Posterior cingulate gyrus (tissue), 11 donors: ENCODE data around the gene ZNF318.
"Not testable (repeated sequence)": the region's sequence is repeated elsewhere in the genome, so short reads cannot be mapped to it uniquely, and the experiment has no call there.

Experiments
- DNase-seq, 10 donors: peaks; one replicate each; pipeline versions ENCODE4 v3.0.0 to v3.0.0-alpha.2; 2020 to 2021; ENCODE audit warnings: mixed read lengths in 3 of 10
- intact Hi-C: fragments of 100-400 bp; cut with DNase I; formaldehyde crosslinking; loops from one replicate; pipeline ENCODE4 v1.15.1; 2023

Gene ZNF318, protein sequence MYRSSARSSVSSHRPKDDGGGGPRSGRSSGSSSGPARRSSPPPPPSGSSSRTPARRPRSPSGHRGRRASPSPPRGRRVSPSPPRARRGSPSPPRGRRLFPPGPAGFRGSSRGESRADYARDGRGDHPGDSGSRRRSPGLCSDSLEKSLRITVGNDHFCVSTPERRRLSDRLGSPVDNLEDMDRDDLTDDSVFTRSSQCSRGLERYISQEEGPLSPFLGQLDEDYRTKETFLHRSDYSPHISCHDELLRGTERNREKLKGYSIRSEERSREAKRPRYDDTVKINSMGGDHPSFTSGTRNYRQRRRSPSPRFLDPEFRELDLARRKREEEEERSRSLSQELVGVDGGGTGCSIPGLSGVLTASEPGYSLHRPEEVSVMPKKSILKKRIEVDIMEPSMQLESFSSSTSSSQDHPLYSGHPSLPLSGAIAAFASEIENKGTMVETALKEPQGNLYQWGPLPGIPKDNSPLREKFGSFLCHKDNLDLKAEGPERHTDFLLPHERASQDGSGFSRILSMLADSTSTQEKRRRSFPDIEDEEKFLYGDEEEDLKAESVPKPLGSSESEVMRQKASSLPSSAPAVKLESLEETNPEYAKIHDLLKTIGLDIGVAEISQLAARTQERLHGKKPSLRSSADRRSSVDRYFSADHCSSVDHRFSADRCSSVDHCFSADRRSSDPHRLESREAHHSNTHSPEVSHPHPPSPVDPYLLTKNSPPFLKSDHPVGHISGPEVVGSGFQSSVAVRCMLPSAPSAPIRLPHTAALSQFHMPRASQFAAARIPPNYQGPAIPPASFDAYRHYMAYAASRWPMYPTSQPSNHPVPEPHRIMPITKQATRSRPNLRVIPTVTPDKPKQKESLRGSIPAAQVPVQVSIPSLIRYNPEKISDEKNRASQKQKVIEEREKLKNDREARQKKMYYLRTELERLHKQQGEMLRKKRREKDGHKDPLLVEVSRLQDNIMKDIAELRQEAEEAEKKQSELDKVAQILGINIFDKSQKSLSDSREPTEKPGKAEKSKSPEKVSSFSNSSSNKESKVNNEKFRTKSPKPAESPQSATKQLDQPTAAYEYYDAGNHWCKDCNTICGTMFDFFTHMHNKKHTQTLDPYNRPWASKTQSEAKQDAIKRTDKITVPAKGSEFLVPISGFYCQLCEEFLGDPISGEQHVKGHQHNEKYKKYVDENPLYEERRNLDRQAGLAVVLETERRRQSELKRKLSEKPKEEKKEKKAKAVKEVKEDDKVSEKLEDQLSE (N-terminal part only)

DNA sequence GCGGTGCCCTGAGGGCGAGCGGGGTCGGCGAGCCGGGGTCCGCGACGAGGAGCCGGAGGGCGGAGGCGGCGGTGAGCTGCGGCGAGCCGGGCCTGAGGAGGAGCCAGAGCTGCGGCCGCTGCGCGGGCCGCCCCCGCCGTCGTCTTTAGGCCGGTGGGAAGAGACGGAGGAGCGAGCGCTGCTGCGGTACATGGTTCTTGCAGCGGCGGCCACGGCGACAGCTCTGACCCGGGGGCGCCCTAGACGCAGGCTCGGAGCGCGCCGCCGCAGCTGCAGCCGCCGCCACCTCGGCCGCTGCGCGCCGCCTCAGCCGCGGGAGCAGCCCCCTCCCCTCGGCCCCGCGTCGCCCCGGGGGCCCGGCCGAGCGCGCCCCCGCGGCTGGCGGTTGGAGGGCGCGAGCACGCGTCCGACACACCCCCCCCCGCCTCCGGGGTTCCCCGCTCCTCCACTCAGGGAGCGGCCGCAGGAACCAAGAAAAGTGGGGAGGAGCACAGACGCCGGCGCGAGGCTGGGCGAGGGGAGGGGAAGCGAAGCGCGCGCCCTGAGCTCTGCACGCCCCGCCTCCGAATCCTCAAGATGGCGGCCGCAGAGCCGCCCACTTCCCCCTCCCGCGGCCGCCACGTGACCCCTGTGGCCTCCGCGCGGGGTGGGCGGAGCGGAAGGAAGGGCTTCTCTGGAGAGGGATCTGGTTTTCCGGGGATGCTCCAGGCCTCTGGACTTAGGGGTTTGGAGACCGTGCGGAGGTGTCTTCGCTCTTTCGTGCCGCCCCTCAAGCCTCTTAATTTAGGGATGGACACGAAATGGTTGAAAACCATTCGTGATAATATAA, at the start of gene ZNF318:
TSS of gene ZNF318 (minus strand) at position 474 of the 829 bp plus-strand sequence. CDS start at position 192, 282 bp downstream.
- peak; percentile 89 to 99 (median 96) for DNase-seq
- intact Hi-C loops, result loop anchor here (5.0 to 10.0 kb wide), 3 partner anchors 55 to 197 kb away; partner anchors contain the start of genes ABCC10, POLR1C, SRF and YIPF3

DNA sequence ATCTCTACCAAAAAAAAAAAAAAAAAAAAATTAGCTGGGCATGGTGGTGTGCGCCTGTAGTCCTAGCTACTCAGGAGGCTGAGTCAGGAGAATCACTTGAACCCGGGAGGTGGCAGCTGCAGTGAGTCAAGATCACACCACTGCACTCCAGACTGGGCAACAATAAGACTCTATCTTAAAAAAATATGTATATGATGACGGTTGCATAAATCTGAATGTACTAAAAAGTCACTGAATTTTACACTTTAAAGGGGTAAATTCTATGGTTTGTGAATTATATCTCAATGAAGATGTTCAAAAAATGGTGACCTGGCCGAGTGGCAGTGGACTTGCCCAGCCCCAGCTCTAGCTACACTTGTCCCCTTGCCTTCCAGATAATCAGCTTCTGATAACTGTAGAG, 47.5 kb upstream of the ZNF318 start:
- intact Hi-C loops, result no loop called here
- DNase-seq, result no peak

DNA sequence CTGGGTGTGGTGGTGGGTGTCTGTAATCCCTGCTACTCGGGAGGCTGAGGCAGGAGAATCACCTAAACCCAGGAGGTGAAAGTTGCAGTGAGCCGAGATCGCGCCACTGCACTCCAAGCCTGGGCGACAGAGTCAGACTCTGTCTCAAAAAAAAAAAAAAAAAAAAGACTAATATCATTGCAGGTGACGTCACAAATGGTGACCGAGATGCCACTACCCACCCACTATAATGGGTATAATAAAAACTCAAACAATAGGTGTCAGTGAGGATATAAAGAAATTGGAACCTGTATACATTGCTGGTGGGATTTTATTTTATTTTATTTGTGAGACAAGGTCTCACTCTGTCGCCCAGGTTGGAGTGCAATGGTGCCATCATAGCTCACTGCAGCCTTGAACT, 45.8 kb upstream of the ZNF318 start:
- DNase-seq, intact Hi-C loops: not testable (repeated sequence)

DNA sequence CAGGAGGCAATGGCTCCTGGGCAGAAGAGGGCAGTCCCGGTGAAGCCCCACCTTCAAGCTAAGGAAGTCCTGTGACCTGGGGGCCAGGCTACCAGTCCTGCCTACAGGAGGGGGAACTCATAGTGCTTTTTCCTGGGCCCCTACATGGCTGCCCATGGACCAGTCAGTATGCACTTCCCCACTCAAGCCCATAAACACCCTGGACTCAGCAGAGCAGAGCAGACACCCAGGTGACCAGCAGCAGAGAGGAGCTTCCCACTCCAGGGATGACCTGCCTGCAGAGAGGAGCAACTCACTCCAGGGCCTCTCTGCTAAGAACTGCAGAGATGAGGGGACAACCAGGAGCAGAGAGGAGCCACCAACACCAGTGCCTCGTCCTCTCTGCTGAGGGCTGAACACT, 43.6 kb upstream of the ZNF318 start:
- DNase-seq, result no peak

DNA sequence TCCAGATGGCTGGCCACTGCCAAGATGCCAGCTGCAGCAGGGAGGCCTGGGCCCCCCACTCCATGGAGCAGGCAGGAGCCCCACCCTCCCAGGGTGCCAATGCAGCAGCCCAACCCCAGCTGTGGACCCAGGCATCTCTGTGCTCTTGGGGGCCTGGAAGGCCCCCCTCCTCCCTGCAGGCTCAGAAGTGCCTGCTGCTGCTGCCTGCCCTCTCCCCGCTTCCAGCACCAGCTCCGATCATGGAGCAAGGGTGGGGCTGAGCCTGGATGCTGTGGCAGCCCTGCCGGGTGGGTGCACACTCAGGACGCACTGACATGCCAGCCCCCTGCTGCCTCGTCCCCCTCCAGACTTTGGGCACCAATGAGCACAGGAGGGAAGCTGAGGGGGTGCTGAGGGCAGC, 43.1 kb upstream of the ZNF318 start:
- DNase-seq, result no peak
- intact Hi-C loops, result no loop called here

More for the DNA sequence above, 43.6 kb upstream of the ZNF318 start:
- intact Hi-C loops, result no loop called here

DNA sequence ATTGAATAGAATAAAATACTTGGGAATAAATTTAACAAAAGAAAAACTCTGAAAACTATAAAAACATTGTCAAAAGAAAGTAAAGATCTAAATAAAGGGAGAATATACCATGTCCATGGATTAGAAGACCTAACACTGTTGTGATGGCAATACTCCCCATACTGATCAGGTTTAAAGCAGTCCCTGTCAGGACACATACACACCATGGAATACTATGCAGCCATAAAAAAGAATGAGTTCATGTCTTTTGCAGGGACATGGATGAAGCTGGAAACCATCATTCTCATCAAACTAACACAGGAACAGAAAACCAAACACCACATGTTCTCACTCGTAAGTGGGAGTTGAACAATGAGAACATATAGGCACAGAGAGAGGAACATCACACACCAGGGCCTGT, 41.3 kb upstream of the ZNF318 start:
- intact Hi-C loops, DNase-seq: not testable (repeated sequence)

DNA sequence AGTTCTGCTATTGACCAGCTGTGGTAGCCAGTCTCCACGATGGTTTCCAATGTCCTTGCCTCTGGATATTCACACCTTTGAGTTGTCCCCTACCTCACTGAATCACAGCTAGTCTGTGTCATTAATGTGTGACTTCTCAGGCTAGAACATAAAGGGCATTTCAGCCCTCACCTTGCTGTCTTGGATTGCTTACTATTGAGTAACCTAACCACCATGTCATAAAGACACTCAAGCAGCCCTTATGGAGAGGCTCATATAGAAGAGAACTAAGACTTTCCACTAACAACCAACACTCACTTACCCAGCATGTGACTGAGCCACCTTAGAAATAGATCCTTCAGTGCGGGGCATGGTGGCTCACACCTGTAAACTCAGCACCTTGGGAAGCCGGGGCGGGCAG, 38.8 kb upstream of the ZNF318 start:
- intact Hi-C loops, result no loop called here
- DNase-seq, result no peak

DNA sequence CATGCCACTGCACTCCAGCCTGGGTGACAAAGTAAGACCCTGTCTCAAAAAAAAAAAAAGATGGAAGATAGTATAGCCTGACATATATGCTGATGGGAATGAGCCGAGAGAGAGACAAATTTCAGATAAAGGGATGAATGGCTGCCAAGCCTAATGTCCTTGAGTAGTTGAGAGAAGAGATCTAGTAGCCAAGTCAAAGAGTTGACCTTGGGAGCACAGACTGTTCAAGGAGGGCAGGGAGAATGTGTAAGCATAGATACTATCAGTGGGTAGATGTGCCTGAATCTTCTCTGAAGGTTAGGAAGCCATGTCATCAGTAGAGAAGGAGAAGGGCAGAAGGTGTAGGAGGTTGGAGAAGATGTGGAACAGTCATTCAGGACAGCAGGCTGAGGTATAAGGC, 37.8 kb upstream of the ZNF318 start:
- intact Hi-C loops, result no loop called here
- DNase-seq, result no peak

DNA sequence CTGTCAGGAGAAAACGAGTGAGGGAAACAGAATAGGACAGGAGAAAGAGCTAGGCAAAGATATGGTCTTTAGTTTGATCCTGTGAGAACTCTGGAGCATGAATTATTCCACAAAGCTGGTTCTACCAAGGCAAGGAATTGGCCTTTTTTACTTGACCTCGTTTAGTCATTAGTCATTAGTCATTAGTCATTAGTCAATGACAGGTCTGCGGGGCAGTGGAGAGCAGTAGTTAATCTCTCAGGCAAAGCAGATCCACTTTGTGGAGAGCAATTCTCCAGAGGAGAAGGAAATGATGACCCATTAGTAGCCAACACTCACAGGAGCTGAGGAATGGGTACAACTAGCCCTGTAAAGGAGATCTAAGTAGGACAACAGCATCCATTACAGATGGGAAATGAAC, 35.9 kb upstream of the ZNF318 start:
- intact Hi-C loops, result no loop called here
- DNase-seq, result no peak

DNA sequence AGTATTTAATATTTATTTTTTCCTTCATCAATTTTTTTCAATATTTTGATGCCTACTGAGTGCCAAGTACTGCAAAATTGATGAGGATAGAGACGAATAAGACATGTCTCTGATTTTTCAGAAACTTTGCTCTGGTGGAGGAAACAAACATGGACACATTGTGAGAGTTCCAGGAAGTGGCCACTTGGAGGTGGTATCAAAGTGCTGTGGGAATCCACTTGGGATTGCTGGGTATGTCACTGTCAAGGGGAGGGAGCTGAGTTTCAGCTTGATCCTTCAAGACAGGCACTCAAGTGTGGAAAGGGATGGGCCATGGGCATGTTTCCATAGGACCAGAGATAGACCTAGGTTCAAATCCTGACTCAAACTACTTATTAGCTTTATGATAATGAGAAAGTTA, 33.4 kb upstream of the ZNF318 start:
- no peak for DNase-seq
- intact Hi-C loops, result no loop called here

DNA sequence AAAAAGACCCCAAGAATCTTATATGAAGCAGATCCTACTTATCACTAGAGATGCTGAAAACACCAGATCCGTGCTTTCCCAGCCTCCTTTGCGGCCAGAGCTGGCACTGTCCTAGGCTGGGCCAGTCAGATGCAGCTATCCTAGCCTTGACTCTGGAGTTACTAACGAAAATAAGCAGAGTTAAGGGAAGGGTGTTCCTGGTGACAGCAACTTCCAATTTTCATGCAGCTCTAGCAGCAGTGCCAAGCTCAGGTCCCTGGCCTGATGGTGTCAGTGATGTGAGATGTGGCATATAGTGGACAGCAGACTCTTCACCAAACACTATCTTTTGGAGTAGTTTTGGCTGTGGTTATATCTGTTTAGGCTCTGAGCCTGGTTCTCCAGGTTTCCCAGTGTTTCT, 32.3 kb upstream of the ZNF318 start:
- intact Hi-C loops, result no loop called here
- DNase-seq, result peak in 3 of 10 donors; percentile 17 to 20 (median 19)

DNA sequence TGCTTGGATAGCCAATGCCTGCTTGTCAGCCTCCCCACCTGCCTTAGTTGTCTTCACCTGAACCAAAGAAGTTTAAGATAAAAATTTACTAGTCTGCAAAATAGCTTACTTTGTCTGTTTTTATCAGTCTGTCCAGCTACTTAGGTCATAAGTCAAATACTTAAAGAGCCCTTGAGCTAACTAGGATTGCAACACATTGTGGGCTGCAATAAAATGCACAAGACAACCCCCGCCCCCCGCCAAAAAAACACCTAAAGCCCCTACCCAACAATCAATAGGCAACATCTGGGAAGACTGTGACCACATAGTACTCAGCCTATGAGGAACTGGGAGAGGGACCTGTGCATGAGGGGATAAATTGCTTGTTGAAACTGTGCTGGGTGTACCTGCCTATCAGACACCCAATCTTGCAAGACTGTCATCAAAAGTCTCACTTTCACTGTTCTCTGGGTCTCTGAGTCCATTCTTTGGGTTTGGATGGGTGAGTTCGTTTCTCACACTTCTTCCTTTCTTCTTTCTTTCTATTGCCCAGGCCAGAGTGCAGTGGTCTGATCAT, 30.6 kb upstream of the ZNF318 start:
- DNase-seq, result no peak
- intact Hi-C loops, result no loop called here

DNA sequence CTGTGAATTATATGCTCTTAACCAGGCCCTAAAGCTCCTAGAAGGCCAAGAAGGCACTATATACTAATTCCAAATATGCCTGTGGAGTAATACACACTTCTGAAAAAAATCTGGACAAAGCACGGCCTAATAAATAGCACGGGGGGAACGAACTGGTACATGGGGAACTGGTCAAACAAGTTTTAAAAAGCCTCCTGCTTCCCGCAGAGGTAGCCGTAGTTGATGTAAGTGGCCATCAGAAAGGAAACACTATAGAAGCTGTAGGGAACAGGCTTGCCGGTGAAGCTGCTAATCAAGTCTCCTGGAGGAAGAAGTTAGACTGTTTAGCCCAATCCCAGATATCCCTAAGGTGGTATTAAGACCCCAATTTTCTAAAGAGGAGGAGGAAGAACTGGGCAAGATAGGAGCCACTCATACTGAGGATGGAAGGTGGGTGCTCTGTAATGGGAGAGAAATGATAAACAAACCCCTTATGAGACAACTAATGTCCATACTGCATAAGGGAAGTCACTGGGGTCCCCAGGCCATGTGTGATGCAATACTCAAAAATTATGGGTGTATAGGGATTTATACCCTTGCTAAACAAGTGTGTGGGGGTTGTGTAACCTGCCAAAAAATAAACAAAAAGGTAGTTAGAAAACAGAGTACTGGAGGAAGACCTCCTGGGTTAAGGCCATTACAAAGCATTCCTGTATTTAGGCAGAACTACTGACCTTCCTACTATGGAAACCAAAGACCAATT, 27.1 kb upstream of the ZNF318 start:
- intact Hi-C loops, result no loop called here

DNA sequence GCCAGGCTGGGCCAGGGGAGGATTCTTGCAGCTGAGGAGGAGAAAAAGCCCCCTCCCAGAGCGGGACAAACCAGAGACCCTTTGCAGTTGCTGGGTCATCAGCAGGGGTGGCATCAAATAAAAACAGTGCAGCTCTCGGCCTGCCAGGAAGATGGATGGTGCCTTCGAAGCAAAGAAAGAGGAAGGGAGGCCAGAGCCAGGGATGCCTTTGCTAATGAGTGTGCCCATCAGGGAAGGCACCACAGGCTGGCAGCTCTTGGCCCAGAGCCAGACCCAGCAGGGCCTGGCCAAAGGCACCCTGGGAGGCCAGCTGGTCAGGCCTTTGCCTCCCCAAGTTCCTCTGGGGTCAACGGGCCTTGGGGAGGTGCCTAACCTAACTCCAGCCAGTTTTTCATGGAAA, 26.3 kb upstream of the ZNF318 start:
- intact Hi-C loops, result no loop called here
- peak in 5 of 10 donors; percentile 12 to 83 (median 41) for DNase-seq

More for the DNA sequence above, 27.1 kb upstream of the ZNF318 start:
- no peak for DNase-seq

DNA sequence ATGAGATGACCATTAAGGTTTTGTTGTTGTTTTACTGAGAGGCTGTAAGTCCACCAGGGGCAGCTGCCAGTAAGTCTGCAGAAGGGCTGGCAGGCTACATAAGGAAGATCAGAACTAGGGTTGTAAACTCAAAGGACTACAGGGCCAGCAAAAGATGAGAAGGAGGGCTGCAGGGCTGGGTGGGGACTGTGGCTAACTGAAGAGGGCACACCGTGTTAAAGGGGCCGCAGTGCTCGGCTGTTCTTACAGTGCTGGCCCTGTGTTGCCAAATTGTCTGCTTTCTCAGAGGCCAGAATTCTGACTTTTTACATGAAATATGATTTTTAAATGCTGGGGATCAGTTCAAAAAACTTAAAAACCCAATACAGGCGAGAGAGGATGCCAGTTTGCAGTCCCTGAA, 25.5 kb upstream of the ZNF318 start:
- DNase-seq, result no peak
- intact Hi-C loops, result no loop called here

DNA sequence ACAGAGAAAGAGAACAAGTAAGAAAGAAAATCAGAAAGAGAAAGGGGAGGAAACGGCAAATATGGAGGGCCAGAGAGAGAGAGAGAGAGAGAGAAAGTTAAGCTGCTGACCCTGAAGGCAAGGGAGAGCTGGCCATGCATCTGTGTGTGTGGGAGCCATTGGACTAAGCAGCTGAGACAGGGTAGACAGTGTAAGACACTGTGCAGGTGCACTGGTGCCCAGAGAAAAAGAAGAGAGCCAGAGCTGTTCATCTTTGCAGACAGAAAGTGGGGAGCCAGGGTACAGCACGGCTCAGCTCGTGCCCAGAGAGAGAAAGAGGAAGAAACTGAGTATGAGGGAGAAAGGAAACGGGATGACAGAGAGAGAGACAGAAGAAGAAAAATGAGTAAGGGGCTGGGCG, 24.2 kb upstream of the ZNF318 start:
- intact Hi-C loops, result no loop called here
- DNase-seq, result no peak

DNA sequence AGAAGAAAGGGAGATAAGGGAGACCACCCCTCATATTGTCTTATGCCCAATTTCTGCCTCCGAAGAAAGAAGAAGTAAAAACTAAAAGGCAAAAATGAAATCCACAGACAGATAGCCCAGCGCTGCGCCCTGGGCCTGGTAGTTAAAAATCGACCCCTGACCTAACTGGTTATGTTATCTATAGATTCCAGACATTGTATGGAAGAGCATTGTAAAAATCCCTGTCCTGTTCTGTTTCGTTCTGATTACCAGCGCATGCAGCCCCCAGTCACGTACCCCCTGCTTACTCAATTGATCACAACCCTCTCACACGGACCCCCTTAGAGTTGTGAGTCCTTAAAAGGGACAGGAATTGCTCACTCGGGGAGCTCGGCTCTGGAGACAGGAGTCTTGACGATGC, 23.7 kb upstream of the ZNF318 start:
- DNase-seq, intact Hi-C loops: not testable (repeated sequence)

DNA sequence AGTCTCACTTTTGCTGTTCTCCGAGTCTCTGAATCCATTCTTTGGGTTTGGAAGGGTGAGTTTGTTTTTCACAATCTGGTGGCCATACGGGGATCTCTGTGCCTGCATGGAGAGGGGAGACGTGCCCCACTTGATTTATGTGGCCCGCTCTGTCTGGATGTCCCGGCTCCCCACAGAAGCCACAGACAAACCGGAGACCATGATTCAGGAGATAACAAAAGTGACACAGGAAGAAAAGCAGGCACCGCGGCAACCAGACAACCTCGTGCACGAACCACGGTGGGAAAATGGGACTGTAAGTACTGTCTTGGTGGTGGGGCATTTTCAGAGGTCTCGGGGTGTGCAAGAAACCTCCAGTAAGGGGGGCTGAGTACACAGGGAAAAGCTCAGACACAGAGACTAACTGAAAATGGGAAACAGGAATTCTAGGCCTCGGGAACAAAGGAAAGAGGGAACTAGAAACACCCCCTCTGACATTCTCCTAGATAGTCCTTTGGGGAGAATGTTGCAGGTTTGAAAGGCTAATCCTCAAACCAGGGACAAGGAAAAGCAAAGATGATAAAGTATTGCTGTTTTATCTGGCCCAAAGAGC, 22.1 kb upstream of the ZNF318 start:
- intact Hi-C loops, result no loop called here
- no peak for DNase-seq
